ENCODE data around the gene ATG16L1.

GRCh38 chr2:233341296-233341695, 89.8 kb downstream of the ATG16L1 start:
- TF ChIP-seq, protein P1, sequence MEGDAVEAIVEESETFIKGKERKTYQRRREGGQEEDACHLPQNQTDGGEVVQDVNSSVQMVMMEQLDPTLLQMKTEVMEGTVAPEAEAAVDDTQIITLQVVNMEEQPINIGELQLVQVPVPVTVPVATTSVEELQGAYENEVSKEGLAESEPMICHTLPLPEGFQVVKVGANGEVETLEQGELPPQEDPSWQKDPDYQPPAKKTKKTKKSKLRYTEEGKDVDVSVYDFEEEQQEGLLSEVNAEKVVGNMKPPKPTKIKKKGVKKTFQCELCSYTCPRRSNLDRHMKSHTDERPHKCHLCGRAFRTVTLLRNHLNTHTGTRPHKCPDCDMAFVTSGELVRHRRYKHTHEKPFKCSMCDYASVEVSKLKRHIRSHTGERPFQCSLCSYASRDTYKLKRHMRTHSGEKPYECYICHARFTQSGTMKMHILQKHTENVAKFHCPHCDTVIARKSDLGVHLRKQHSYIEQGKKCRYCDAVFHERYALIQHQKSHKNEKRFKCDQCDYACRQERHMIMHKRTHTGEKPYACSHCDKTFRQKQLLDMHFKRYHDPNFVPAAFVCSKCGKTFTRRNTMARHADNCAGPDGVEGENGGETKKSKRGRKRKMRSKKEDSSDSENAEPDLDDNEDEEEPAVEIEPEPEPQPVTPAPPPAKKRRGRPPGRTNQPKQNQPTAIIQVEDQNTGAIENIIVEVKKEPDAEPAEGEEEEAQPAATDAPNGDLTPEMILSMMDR (IDR thresholded peaks at IDR 0.05) = no peak
- no peak for TF ChIP-seq POLR2A (IDR thresholded peaks at IDR 0.05)
